NCI-H446 treated with DMSO at 0.1 percent for 48 hours (cell line): ENCODE results near the gene ZNF536.
"Not testable (repeated sequence)": the region's sequence is repeated elsewhere in the genome, so short reads cannot be mapped to it uniquely, and the experiment has no call there.

ENCODE experiments used
- DNase-seq: peaks from one replicate; lab custom pipeline; 2025; lab: John Stamatoyannopoulos, UW

Gene ZNF536

DNA sequence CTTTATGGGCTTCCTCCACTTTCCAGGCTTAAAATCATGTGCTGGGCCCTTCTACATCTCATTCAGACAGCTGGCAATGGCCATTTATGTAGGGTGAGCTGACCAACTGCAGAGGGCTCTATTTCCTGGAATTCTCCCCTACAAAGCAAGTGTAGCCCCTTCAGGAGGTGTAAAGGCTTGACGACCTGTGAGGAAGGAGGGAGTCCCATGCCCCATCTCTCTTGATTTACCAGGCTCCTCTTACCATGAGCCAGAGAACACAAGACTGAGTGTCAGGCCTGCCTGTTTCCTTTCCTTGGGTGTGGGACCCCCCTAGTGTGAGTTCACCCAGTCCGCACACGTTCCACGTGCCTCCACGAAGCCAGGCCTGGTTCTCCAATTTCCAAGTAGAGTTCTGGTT, 16.6 kb downstream of the ZNF536 start:
- no peak for DNase-seq

DNA sequence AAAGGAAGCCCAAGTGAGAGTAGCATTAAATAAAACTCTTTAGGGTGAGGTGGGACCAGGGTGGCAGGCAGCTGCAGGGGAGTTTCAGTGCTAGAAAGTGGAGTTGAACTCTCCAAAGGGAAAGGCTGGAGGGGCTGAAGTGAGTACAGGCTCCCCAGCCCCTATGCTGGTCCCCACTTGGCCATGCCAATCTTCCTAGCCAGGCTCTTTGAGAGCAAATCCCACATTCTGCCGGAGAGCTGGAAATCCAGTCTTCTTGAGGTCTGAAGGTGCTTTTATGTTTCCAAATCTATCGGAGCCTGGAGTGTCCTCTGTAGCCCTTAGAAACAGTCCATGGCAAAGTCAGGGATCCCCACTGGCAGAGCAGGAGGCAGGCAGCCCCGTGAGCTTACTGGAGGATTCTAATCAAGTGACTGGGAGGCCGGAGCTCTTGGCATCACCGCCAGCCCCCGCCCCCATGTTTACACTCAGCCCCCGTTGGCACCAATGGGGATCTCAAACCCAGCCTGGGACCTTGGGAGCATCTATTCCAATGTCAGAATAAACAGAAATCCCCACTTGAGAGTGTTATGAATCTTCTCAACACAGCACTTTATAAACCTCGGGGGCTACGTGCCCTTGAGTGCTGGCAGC, 18.3 kb downstream of the ZNF536 start:
- DNase-seq = no peak

DNA sequence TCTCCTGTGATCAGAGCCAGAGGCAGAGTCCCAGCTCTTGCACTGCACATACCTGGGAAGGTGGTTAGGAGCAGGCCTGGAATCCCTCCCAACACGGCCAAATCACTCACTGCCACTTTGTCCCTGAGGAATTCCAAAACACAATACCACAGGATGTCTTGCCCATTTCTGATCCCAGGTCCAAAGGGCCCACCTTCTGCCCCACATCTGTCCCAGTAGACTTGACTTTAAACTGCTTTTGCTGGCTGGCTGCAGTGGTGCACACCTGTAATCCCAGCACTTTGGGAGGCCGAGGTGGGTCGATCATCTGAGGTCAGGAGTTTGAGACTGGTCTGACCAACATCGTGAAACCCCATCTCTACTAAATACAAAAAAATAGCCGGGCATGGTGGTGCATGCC, 18.9 kb downstream of the ZNF536 start:
- no peak for DNase-seq

DNA sequence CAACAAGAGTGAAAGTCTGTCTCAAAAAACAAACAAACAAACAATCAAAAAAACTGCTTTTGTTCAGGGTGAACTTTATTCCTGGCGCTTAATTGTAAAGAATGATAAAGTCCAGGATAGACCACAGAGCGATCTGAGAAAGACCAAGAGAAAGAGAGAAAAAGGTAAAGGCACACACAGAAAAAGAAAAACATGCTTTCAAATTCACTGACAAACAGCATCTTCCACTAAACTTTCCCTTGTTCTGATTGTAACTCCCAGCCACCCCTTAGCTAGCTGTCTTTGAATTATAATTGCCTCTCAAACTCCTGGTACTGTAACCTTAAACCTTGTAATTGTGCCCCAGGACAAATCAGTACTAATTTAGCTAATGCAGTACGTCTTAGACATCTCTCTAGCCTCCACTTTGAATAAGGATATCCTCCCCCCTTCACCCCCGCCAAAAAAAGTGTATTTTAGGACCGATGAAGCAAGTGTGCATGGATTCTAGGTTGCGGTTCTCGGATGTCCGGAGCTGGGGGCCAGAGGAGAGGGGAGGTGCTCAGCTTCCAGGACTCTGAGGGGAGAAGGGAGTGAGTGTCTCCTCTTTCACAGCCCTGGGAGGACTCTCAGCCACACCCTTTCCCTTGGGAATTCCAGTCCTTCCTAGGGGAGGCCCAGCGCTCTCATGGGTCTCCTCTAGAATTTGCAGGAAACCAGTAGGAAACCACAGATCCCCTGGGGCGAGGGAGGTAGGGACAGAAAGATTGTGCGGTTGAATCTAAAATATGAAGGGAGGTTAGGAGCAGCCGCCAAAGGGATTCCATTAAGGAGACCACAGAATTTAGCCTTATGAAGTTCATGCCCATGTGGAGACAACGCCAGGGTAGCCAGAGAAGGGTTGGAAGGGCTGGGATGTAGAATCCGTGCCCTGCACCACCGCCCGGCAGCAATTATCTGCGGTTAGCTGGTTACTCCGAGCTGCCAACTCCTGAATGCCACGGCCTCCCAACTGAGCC, 19.7 kb downstream of the ZNF536 start:
- no peak for DNase-seq

DNA sequence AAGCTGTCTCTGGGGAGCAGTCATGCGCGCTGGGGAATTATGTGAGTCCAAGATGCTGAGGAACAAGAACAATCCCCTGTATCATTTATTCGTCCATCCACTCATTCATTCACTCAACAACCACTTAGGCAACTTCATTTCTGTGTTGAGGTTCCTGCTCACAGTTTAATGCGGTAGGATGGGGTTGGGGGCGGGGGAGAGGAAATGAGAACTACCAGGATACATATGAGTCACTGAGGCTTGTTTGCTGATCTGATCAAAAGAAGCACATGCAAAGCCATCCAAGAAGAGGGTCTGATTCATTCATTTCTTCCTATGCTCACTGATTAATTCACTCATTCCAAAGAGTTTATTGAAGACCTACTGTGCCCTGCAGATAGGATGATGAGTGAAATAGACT, 20.9 kb downstream of the ZNF536 start:
- DNase-seq = no peak

DNA sequence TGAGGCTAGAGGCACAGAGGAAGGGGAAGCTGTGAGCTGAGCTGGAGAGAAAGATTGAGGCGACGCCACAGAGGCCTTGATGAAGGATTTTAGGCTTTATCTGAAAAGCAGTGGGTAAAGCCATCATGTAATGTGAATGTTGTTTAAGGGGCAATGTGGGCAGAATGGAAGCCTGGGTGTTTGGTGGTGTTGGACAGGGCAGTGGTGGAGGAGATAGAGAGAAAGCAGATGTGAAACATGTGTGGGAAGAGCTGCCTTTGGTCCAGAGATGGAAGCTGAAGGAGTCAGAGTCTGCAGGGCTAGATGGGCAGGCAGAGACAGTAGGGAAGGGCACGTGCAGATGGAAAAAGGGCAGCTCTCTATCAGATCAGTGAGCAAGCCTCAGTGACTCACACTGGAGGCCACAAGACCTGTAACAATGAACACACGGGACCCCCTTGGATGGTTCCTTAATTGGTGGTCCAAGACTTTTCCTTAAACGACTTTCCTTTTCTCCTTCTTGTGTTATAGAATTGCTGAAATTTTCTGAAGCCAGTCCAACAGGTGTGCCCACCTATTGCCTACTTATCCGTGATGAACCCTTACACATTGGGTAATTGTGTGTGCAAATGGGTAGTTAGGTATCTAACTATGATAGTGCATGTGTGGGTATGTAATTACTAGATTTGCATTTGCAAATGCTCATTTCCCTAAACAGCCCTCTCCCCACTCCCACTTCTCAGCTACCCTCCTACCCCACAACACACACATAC, 21.7 kb downstream of the ZNF536 start:
- DNase-seq = no peak

DNA sequence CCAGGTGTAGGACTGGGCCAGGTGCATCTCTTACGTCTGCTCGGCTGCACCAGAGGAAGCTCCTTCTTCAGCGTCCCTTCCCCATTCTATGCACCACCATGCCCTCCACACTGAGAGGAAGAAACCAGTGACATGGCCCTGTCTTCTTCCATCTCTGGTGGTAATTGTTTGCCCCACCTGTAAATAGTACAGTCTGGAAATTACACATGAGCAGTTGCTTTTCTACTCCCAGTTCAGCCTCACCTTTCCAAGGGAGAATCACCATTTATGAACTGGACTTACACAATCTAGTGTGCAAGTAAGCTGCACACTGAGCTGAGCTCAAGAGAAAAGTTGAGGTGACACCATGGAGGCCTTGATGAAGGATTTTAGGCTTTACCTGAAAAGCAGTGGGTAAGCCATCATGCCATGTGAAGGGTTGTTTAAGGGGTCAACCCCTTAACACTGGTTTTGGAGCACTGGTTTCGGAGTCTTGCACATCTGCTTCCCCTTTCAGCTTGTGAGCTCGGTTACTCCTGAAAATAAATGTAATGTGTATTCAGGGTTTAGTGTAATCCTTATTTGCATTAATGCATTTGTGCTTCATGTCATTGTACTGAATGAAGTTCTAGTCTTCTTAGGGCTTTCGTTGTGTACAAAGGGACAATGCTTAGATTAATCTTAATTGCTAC, 22.4 kb downstream of the ZNF536 start:
- DNase-seq = no peak

DNA sequence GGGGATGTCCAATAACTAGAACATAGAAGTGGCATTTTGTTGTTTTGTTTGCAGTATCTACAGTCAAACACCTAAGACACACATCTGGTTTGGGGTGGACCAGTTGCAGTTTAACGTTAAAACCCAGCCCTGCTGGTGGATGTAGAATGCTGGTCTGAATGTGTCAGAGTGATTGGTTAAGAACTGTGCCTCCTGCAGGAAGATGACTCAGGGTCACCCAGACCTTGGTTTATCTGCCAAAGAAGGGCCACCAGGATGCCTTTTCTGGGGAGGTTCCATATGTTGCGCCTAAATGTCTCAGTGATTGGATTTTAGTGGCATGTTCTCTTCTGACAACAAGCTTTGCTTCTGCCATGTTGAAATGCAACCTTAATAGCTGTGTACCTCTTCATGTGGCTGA, 23.1 kb downstream of the ZNF536 start:
- DNase-seq = no peak

DNA sequence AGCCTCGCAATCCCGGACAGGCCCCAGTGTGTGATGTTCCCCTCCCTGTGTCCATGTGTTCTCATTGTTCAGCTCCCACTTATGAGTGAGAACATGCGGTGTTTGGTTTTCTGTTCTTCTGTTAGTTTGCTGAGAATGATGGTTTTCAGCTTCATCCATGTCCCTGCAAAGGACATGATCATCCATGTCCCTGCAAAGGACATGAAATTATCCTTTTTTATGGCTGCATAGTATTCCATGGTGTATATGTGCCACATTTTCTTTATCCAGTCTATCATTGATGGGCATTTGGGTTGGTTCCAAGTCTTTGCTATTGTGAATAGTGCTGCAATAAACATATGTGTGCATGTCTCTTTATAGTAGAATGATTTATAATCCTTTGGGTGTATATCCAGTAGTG, 26.4 kb downstream of the ZNF536 start:
- not testable (repeated sequence) for DNase-seq

DNA sequence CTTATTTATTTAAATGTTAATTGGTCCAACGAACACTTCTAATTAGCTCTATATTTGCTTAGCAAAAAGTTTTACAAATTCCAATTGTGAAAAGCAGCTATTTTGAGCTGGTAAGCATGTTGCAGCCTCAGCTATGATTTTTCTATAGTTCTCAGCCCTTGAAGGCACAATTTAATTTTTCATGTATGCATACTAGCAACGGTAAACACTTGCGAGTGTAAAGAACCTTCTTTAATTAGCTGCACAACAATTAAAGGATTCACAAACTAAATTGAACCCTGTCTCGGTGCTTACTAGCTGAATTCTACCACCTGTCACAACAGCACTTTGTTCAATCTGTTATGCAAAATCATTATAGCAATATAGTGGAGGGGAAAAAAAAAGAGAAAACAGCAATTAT, 29.8 kb downstream of the ZNF536 start:
- no peak for DNase-seq

DNA sequence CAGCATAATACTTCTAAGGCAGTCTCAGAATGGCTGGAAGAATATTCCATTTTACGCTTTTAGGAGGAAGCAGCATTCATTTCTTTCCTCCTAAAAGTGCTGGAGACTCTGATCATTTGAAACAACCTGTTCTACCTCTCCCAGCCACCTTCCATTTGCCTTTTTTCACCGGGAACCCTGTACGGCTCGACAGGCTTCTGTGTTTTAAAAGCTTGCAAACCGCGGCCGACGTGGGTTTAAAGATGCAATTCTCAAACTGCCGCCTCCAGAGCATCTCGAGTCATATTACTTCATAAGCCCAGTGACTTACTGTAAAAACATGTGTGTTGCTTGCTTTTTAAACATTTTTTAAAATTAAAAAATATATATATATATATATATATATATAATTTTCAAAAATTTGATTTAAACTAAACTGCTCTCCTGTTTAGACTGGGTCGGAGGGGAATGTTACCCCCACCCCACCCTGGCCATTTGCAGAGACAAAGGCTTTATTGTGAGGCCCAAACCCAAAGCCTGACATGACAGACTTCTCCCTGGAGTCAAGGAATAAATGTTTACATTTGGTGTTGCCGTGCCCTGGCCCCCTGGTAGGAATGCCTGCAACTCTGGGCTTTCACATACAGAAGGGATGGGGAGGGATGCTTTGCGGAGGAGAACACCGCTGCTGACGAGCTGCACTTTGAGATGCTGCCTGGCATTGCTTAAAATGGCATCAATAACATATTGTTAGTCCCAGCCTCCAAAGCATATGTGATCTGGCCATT, 30.4 kb downstream of the ZNF536 start:
- no peak for DNase-seq

DNA sequence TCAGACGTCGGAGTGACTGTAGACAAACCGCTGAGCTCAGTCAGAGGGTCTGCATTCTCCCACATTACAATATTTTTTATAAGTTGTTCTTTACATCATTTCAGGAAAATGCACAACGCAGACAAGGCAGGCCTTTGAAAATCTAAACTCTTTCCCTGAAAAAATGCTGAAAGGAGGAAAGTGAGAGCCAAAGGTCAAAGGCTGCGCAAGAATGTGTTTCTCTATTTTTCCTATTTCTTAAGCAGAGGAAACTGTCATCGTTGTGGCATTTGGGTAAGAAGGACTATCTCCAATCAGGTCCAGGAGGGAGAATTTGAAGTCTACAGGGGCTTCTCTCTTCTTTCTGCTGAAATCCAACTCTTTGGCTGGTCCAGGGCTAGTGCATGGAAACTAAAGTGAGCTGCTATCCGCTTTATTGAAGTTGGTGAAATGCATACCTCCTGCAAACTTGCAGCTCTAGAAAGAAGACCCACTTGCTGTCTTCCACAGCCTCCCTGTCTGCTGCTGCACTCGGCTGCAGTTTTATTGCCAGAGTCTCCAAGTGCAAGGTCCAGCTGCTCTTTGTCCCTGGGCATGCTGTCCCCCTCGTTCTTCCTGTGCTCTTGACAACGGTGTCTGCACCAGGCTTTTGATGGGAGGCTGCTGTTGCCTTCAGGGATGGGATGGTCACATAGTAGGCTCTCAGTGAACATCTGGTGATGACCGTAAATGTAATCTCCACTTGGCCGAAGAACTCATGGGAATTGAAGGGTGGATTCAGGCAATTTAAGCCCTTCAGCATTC, 31.2 kb downstream of the ZNF536 start:
- DNase-seq = no peak

DNA sequence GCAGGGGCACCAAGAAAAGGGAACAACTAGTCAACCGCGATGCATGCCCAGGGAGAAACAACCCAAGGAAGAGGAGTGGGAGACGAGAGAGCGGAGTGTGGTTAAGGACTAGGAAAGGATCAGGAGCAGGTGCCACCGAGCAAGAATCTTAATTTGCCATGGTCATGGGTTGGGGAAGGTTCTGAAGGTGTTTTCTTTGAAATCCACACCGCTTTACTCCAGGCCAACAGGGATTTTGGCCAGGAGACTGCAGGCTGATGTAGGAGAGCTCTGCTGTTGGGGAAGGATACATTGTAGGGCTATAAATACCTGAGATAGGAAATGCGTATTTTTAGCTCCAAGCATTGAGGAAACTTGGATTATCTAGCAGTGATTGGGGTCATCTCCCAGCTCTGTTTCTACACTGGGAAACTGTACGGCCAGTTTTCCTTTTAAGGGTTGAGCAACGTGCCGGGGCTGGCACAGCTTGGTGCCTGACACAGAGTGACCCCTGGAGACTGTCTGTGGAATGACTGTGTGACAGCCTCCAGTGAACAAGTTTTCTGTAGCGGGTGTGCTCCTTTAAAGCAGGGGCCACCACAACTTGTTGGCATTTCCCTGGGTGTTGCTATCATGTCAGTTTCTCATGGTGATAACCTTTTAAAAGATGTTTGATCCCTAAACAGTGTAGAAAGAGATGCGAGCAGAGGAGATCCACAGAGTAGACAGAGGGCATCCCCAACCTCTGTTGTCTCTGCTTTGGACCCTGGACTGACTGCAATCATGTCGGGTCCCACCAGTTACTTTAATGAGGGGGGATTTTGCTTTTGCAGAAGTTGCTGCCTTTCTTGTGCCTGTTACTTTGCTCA, 34.3 kb downstream of the ZNF536 start:
- no peak for DNase-seq

DNA sequence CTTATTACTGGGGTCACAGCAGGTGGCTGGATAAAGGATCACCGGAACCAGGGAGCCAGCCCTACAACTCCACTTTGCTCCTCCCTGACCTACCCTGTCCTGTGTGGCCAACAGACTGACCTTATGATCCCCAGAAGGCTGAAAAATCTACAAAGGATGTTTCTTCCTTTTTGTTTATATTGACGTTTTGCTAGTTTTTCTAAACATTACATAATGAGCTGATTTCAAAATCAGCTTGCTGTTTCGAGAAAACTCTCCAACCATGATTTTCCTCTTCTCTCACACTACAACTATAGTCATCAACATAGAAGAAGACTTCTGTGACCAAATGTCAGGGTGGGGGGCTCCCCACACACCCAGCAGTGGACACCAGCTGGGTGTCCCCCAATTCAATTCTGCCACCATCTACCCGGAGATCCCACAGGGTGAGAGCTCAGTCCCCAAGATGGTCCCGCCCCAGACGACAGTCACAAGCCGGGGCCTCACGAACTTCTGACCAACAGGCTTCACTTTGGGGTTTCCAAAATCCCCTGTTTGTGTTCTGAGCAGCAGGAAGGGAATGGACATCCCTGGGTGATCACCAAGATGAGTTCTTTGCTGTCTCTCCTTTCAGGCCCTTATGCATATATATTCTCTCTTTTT, 35.0 kb downstream of the ZNF536 start:
- no peak for DNase-seq

DNA sequence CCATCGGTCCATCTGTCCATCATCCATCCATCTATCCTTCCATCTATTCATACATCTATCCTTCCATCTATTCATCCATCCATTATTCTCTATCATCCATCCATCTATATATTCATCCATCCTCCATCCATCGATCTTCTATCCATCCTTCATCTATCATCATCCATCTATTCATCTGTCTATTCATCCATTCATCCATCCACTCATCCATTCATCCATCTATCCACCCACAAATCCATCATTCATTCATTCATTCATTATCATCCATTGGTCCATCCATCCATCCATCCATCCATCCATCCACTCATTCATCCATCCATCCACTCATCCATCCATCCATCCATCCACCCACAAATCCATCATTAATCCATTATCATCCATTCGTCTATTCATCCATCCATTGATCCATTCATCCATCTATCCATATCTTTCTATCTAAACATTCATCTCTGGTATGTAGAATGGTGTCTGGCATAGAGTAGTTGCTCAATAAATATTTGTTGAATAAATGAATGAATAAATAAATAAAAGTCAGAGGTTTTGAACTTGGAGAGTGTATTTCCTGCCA, 36.6 kb downstream of the ZNF536 start:
- DNase-seq = no peak

DNA sequence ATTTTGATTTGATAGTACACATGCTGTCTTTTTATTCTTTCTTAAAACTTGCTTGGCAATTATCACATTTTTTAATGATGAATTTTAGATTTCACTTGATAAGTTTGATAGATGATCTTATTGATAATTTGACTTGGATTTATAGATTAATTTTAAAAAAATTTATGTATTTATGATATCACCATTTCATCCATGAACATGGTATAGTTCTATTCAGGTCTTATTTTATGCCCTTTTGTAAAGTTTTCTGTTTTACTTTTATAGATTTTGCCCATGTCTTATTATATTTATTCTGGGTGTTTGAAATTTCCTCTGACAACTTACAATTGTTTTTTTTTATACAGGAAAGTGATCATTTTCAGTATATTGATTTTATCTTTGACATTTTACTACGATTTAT, 39.5 kb downstream of the ZNF536 start:
- DNase-seq = no peak

DNA sequence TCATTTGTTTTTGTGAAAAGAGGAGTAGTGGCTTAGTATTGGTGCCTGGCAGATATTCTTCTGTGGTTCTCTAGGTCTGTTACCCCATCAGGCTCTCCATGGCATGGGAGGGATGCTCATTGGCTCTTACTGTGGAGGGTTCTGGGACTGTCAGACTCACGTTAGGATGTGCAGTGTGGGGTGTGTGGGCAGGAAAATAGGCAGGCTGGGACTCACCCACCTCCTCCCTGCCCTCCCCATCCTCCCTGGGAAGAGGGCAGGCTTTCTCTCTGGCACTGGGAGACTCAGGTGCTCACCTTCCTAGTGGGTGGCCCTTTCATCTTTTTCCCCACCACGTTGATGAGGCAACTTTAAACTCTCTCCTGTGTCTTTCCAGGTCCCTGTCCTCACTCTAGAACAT, 44.2 kb downstream of the ZNF536 start:
- no peak for DNase-seq

DNA sequence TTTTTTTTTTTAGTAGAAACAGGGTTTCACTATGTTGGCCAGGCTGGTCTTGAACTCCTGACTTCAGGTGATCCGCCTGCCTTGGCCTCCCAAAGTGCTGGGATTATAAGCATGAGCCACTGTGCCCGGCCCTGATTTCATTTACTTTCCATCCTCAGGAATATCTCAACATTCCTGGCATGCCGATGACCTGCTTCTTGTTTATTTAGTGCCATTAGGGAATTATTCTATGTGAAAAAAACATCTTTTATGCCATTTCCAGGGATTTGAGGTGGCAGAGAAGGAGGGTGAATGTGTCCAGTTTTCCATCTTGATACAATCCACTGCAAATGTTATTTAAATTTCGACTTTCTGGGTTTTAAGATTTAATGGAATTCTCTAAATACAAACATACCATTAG, 45.0 kb downstream of the ZNF536 start:
- not testable (repeated sequence) for DNase-seq
